ENCODE measurements around the gene ZNF580. TPM values are rescaled to one million over a fixed set of nuclear protein-coding genes. Genes with fewer than 3 reads are reported as not detected.

Gene ZNF580, protein sequence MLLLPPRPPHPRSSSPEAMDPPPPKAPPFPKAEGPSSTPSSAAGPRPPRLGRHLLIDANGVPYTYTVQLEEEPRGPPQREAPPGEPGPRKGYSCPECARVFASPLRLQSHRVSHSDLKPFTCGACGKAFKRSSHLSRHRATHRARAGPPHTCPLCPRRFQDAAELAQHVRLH
- total RNA-seq: 10 to 100 TPM; 29.7 to 36.1 TPM

DNA sequence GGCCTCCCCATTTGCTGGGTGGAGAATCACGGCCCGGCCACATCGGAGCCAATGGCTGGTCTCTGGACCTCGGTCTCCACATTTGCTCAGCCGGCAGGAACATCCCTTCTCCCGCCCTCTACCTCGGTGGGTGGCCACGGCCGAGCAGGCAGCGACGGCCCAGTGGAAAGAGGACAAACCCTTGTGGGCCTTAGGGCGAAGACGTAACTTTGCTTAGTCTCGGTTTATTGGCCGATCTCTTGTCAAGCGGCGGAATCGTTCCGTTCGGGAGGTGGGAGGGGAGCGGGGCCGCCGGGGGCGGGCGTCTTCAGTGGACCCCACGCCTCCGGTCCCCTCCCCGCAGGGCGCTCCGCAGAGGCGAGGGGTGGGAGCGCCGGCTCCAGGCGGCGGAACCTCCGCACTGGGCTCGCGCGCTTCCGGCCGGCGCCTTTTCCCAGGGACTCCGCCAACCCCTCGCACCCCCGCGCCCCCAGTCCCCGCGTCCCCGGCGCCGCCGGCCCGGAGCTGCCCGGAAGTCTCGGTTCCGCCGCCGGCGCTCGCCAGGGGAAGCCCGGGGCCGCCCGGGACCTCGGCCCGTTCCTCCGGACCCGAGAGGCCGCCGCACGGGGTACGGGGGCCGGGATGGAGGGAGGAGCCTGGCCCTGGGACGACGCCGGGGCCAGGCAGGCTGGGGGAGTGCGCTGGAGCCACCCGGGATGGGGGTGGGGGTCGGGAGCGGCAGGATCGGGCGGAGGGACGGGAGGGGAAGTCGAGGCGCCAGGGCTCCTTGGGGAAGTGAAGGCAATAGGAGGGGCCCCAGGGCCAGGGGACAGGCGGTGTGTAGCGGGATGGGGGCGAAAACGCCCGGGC lies at the start of gene ZNF580:
Gene ZNF580 (plus strand): TSS at position 426 of the 849 bp plus-strand sequence. CDS start 1,507 bp downstream, outside the sequence.
- Histone ChIP-seq H3K4me1 (peaks cover 79% of the 10 kb centered on the region), H3K9me3 (no peaks in the 10 kb centered on the region), H3K36me3 (replicated peaks in 1 of 2; ENCODE audit: insufficient read depth in 1 of 2, low read depth in 2 of 2) (no peaks in the 10 kb centered on the region), H3K27me3 (no peaks in the 10 kb centered on the region), H3K4me3 (peak within 1 kb of the TSS; percentile 82 to 92), H3K27ac (peak within 1 kb of the TSS; percentile 79 to 94 (median 92))
- DNase-seq (peak; percentile 53 to 69 (median 64)), ATAC-seq (peak; percentile 67)
- peak; percentile 10 to 41 (median 34) for TF ChIP-seq POLR2A (IDR thresholded peaks at IDR 0.05)
- TF ChIP-seq, protein P1, sequence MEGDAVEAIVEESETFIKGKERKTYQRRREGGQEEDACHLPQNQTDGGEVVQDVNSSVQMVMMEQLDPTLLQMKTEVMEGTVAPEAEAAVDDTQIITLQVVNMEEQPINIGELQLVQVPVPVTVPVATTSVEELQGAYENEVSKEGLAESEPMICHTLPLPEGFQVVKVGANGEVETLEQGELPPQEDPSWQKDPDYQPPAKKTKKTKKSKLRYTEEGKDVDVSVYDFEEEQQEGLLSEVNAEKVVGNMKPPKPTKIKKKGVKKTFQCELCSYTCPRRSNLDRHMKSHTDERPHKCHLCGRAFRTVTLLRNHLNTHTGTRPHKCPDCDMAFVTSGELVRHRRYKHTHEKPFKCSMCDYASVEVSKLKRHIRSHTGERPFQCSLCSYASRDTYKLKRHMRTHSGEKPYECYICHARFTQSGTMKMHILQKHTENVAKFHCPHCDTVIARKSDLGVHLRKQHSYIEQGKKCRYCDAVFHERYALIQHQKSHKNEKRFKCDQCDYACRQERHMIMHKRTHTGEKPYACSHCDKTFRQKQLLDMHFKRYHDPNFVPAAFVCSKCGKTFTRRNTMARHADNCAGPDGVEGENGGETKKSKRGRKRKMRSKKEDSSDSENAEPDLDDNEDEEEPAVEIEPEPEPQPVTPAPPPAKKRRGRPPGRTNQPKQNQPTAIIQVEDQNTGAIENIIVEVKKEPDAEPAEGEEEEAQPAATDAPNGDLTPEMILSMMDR (IDR thresholded peaks at IDR 0.05): no peak
- intact Hi-C loops (cut with DNase I): no loop called here
- 0% methylated on average over 14 to 82 of the region's 89 CpGs for WGBS, 2 donors

DNA sequence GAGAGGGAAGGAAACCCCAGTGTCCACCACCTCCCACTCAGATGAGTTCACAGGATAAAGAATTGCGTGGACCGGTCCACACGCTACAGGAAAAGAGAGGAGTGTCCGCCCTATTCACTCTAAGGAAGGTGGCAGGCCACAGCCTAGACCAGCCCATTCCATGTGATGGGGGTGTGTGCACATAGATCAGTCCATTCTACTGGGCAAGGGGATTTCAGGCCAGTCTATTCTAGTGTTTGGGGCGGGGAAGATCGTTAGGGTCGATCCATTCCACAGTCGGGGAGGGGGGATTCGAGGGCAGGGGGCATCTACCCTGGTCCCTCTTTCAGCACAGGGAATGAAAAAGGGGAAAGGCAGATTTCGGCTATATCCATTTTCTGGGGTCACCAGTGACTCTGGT lies 49.2 kb upstream of the ZNF580 start:
- ATAC-seq (no peak), DNase-seq (no peak)
- H3K4me1 ChIP-seq: peaks cover 10% of the 10 kb centered on the region
- H3K9me3 ChIP-seq: no peaks in the 10 kb centered on the region
- intact Hi-C loops (cut with DNase I): no loop called here
- TF ChIP-seq POLR2A (IDR thresholded peaks at IDR 0.05): no peak
- TF ChIP-seq, protein P1 (IDR thresholded peaks at IDR 0.05): no peak
- H3K27me3 ChIP-seq: no peaks in the 10 kb centered on the region
- peaks cover 0 to 5% of the 10 kb centered on the region in 2 donors for H3K36me3 ChIP-seq (replicated peaks in 1 of 2; ENCODE audit: insufficient read depth in 1 of 2, low read depth in 2 of 2)
- H3K27ac ChIP-seq: no peak overlapping the region
- WGBS, 2 donors: 74 to 75% methylated on average over 10 of the region's 10 CpGs
- no peak overlapping the region for H3K4me3 ChIP-seq

DNA sequence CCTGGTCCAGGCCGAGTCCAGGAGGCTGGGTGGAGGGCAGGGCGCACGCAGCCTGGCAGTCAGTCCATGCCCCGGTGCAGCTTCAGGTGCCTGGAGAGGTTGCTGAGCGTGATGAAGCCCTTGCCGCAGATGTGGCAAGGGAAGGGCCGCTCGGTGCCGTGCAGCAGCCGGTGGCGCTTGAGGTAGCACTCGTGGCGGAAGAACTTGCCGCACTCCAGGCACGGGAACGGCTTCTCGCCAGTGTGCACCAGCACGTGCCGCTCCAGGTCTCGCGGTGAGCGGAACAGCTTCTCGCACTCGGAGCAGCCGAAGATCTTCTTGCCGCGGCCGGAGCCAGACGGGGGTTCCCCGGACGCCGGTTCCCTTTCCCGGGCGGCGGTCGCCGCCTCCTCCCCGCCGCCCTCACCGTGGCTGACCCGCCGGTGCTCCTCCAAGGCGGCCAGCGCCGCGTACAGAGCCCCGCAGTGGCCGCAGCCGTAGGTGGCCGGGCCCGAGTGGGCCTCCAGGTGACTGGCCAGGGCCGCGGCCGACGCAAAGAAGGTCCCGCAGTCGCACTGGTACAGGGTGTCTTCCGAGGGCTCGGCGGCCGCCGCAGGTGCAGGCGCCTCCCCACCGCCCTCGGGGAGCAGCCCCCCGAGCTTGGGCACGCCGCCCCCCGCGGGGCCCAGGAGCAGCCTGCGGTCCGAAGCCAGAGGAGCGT lies 48.3 kb upstream of the ZNF580 start:
- DNase-seq (no peak), ATAC-seq (no peak)
- Histone ChIP-seq H3K27ac (no peak overlapping the region), H3K4me3 (no peak overlapping the region), H3K4me1 (no peaks in the 10 kb centered on the region), H3K36me3 (replicated peaks in 1 of 2; ENCODE audit: insufficient read depth in 1 of 2, low read depth in 2 of 2) (peaks cover 0 to 5% of the 10 kb centered on the region in 2 donors), H3K27me3 (no peaks in the 10 kb centered on the region), H3K9me3 (no peaks in the 10 kb centered on the region)
- intact Hi-C loops (cut with DNase I): no loop called here
- 93 to 94% methylated on average over 26 to 39 of the region's 73 CpGs for WGBS, 2 donors
- no peak for TF ChIP-seq POLR2A (IDR thresholded peaks at IDR 0.05)
- TF ChIP-seq, protein P1 (IDR thresholded peaks at IDR 0.05): no peak

DNA sequence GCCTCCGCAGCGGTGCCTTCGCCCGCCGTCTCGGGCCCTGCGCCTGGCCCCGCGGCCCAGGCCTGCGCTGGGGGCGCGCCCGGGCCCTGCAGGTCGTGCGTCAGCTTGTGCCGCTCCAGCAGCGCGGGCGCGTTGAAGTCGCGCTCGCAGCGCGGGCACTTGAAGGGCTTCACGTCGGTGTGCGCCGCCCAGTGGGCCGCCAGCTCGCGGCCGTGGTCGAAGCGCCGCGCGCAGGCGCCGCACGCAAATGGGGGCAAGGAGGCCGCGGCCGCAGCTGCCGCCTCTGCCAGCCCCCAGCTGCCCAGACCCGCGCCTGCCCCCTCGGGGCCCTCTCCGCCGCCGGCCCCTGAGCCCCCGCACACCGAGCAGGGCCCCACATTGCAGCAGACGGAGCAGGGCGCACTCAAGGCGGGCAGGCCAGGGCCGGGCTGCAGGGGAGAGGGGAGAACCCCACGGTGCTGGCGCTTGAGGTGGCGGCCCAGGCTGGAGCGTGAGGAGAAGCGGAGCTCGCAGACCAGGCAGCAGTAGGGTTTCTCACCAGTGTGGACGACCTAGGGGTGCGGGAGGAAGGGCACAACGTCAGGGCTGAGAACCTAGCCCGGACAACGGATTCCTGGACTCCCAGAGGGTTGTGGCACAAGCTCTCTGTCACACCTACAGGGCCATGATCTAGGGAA lies 47.6 kb upstream of the ZNF580 start:
- intact Hi-C loops (cut with DNase I): no loop called here
- Histone ChIP-seq H3K36me3 (replicated peaks in 1 of 2; ENCODE audit: insufficient read depth in 1 of 2, low read depth in 2 of 2) (peaks cover 0 to 5% of the 10 kb centered on the region in 2 donors), H3K27ac (no peak overlapping the region), H3K27me3 (no peaks in the 10 kb centered on the region), H3K4me1 (peaks cover under 1% of the 10 kb centered on the region), H3K4me3 (no peak overlapping the region), H3K9me3 (no peaks in the 10 kb centered on the region)
- DNase-seq: no peak
- no peak for ATAC-seq
- WGBS, 2 donors: 81 to 93% methylated on average over 44 to 45 of the region's 68 CpGs
- TF ChIP-seq, protein P1 (IDR thresholded peaks at IDR 0.05): no peak
- TF ChIP-seq POLR2A (IDR thresholded peaks at IDR 0.05): no peak
